Keratinocyte (primary cell): ENCODE results near the gene HEMK1. TPM values are rescaled to one million over a fixed set of nuclear protein-coding genes. Genes with fewer than 3 reads are reported as not detected.

Experiments used
- DNase-seq: peaks from one replicate; pipeline ENCODE4 v3.0.0-alpha.2; 2011; ENCODE audit warnings: low read depth, missing footprints, low spot score
- FAIRE-seq: peaks from 2 replicates; lab custom pipeline; 2011; peaks lifted over from hg19 to GRCh38; lab: Jason Lieb, UNC
- H2AFZ ChIP-seq: 2 replicates; pipeline ENCODE4 v1.6.0; 2012; ENCODE audit warnings: low read length, control low read depth, inconsistent platforms; ENCODE audit not compliant: control insufficient read depth
- H3K27ac ChIP-seq: 2 replicates; pipeline ENCODE4 v1.5.1; 2011; ENCODE audit warnings: low read length; ENCODE audit not compliant: control insufficient read depth, insufficient read depth
- H3K27me3 ChIP-seq: 3 replicates; pipeline ENCODE4 v1.6.0; 2011; ENCODE audit warnings: low read length; ENCODE audit not compliant: control insufficient read depth, insufficient read depth; ENCODE audit errors: extremely low read depth
- H3K36me3 ChIP-seq, 2 experiments: 2 replicates in 1 of 2; 3 replicates in 1 of 2; pipeline ENCODE4 v1.5.1; 2011; ENCODE audit warnings: low read length in 2 of 2, mild to moderate bottlenecking in 1 of 2; ENCODE audit not compliant: control insufficient read depth in 2 of 2, insufficient read depth in 2 of 2; ENCODE audit errors: extremely low read depth in 1 of 2
- H3K4me1 ChIP-seq: 3 replicates; pipeline ENCODE4 v1.5.1; 2011; ENCODE audit warnings: low read length; ENCODE audit not compliant: control insufficient read depth, insufficient read depth; ENCODE audit errors: extremely low read depth
- H3K4me2 ChIP-seq: 3 replicates; pipeline ENCODE4 v1.6.0; 2011; ENCODE audit warnings: low read depth, low read length; ENCODE audit not compliant: control insufficient read depth, insufficient read depth; ENCODE audit errors: extremely low read depth
- H3K4me3 ChIP-seq, 3 experiments: fragments of 200-600 bp in 1 of 3; sonication (generic) in 1 of 3; 2 replicates in 2 of 3; 3 replicates in 1 of 3; pipeline ENCODE4 v1.5.1; 2011 to 2016; ENCODE audit warnings: low read length in 3 of 3, mild to moderate bottlenecking in 3 of 3, control low read depth in 2 of 3, inconsistent platforms in 1 of 3, low read depth in 1 of 3, mixed read lengths in 1 of 3, mixed run types in 1 of 3, moderate library complexity in 1 of 3; ENCODE audit not compliant: control insufficient read depth in 2 of 3, insufficient read depth in 2 of 3; ENCODE audit errors: extremely low read depth in 1 of 3
- H3K79me2 ChIP-seq: 2 replicates; pipeline ENCODE4 v1.6.0; 2012; ENCODE audit warnings: low read length; ENCODE audit not compliant: control insufficient read depth, insufficient read depth
- H3K9ac ChIP-seq: 3 replicates; pipeline ENCODE4 v1.6.0; 2011; ENCODE audit warnings: low read length; ENCODE audit not compliant: control insufficient read depth, insufficient read depth; ENCODE audit errors: extremely low read depth
- H3K9me1 ChIP-seq: 3 replicates; pipeline ENCODE4 v1.6.0; 2011; ENCODE audit warnings: low read length; ENCODE audit not compliant: control insufficient read depth, insufficient read depth; ENCODE audit errors: extremely low read depth
- H3K9me3 ChIP-seq: 2 replicates; pipeline ENCODE4 v1.5.1; 2012; ENCODE audit warnings: low read depth, low read length; ENCODE audit not compliant: control insufficient read depth
- H4K20me1 ChIP-seq: 3 replicates; pipeline ENCODE4 v1.6.0; 2011; ENCODE audit warnings: low read length; ENCODE audit not compliant: control insufficient read depth, insufficient read depth; ENCODE audit errors: extremely low read depth
- EZH2 ChIP-seq: IDR thresholded peaks from one replicate; pipeline ENCODE4 v1.6.1; 2012; ENCODE audit warnings: inconsistent platforms, mild to moderate bottlenecking, low read length, moderate library complexity
- dilution Hi-C: fragments of 300-500 bp; cut with MboI; formaldehyde crosslinking; loops from one replicate; pipeline ENCODE4 v1.7.0; 2020; ENCODE audit warnings: low sequenced_read_pairs; ENCODE audit not compliant: extremely low pct_ligation_motif_present
- polyA plus RNA-seq, 5 experiments: library from polyadenylated mRNA; depleted of rRNA in 3 of 5; stranded (reverse) in 3 of 5; stranded (forward) in 1 of 5; unstranded in 1 of 5; fragments of >200 nt; gene quantifications; 1 replicate in 1 of 5; 2 replicates in 3 of 5; 3 replicates in 1 of 5; pipeline versions ENCODE4 v1.2.1 to v1.2.3, GENCODE V29; 2011 to 2012; ENCODE audit warnings: missing spikeins in 2 of 5, low read depth in 1 of 5, low replicate concordance in 1 of 5
- TF ChIP-seq, protein P1 (sequence below), 3 experiments: IDR thresholded peaks in 1 of 3; conservative IDR thresholded peaks in 1 of 3; optimal IDR thresholded peaks in 1 of 3; 2 replicates in 2 of 3; 3 replicates in 1 of 3; pipeline versions ENCODE3 to v1.5.1; 2011; ENCODE audit warnings: low read length in 3 of 3, mild to moderate bottlenecking in 3 of 3, moderate library complexity in 2 of 3, control low read depth in 1 of 3, inconsistent platforms in 1 of 3; ENCODE audit not compliant: insufficient read depth in 2 of 3; ENCODE audit errors: extremely low read depth in 1 of 3

The HEMK1 gene
- polyA plus RNA-seq, 1 donor (not counting 4 experiments of a cell fraction or from before 2014, with no cell fraction given): 13.0 TPM

DNA sequence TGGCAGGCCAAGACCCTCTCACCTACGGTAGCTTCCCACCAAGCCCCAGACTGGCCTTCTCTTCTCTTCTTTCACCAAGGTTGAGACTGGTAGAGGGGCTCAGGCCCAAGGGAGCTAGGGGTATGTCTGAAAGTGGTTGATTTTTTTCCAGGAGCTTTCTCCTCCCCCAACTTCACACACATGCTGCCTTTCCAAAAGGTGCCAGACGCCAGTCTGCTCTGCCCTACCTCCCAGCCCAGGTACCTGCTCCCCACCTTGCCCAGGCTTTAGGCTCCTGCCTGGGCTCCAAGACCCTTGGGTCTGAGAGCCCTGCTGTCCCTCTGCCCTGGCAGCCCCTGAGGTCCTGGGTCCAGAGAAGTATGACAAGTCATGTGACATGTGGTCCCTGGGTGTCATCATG lies 76.1 kb downstream of the HEMK1 start:
- Histone ChIP-seq H3K36me3 (peaks cover 49 to 57% of the 10 kb centered on the region in 2 experiments), H3K27ac (no peak overlapping the region), H3K9ac (no peak overlapping the region), H3K79me2 (peaks cover 4% of the 10 kb centered on the region), H3K4me1 (no peaks in the 10 kb centered on the region), H3K4me2 (no peak overlapping the region), H3K27me3 (no peaks in the 10 kb centered on the region), H2AFZ (no peak overlapping the region), H3K9me3 (no peaks in the 10 kb centered on the region), H3K9me1 (no peaks in the 10 kb centered on the region), H3K4me3 (no peak overlapping the region), H4K20me1 (no peaks in the 10 kb centered on the region)
- dilution Hi-C loops: no loop called here
- no peak for TF ChIP-seq EZH2
- TF ChIP-seq, protein P1, sequence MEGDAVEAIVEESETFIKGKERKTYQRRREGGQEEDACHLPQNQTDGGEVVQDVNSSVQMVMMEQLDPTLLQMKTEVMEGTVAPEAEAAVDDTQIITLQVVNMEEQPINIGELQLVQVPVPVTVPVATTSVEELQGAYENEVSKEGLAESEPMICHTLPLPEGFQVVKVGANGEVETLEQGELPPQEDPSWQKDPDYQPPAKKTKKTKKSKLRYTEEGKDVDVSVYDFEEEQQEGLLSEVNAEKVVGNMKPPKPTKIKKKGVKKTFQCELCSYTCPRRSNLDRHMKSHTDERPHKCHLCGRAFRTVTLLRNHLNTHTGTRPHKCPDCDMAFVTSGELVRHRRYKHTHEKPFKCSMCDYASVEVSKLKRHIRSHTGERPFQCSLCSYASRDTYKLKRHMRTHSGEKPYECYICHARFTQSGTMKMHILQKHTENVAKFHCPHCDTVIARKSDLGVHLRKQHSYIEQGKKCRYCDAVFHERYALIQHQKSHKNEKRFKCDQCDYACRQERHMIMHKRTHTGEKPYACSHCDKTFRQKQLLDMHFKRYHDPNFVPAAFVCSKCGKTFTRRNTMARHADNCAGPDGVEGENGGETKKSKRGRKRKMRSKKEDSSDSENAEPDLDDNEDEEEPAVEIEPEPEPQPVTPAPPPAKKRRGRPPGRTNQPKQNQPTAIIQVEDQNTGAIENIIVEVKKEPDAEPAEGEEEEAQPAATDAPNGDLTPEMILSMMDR (optimal IDR thresholded peaks at IDR 0.05 in 1 of 3, IDR thresholded peaks at IDR 0.05 in 1 of 3, conservative IDR thresholded peaks at IDR 0.05 in 1 of 3; ENCODE audit: extremely low read depth in 1 of 3, insufficient read depth in 2 of 3, low read length in 3 of 3): no peak
- DNase-seq (no peak), FAIRE-seq (no peak)

Other genes starting within 250 kb of the HEMK1 start
- gene HYAL2, start 246.8 kb upstream of the HEMK1 start, polyA plus RNA-seq: 42.8 to 71.8 TPM (median 44.8 TPM) in 3 replicates
- 28.0 to 47.8 TPM (median 30.5 TPM) in 3 replicates for gene TUSC2, start 241.3 kb upstream of the HEMK1 start, polyA plus RNA-seq
- gene RASSF1, start 228.7 kb upstream of the HEMK1 start, polyA plus RNA-seq: 28.5 to 42.5 TPM (median 30.7 TPM) in 3 replicates
- gene ZMYND10, start 223.8 kb upstream of the HEMK1 start, polyA plus RNA-seq: 0.10 to 0.21 TPM (median 0.15 TPM) in 3 replicates
- gene NPRL2, start 218.7 kb upstream of the HEMK1 start, polyA plus RNA-seq: 20.6 to 30.1 TPM (median 23.3 TPM) in 3 replicates
- gene CYB561D2, start 218.7 kb upstream of the HEMK1 start, polyA plus RNA-seq: 12.3 to 19.9 TPM (median 17.6 TPM) in 3 replicates
- gene TMEM115, start 210.0 kb upstream of the HEMK1 start, polyA plus RNA-seq: 22.4 to 43.8 TPM (median 31.6 TPM) in 3 replicates
- gene CACNA2D2, start 65.9 kb upstream of the HEMK1 start, polyA plus RNA-seq: 0.02 to 0.04 TPM (median 0.04 TPM) in 3 replicates
- 1.4 to 2.6 TPM (median 1.4 TPM) in 3 replicates for gene C3orf18, start 1.8 kb upstream of the HEMK1 start, polyA plus RNA-seq
- gene CISH, start 42.3 kb downstream of the HEMK1 start, polyA plus RNA-seq: 1.8 to 3.5 TPM (median 2.8 TPM) in 3 replicates
- gene MAPKAPK3, start 47.6 kb downstream of the HEMK1 start, polyA plus RNA-seq: 134 to 172 TPM (median 148 TPM) in 3 replicates
- 0.10 to 0.28 TPM (median 0.11 TPM) in 3 replicates for gene DOCK3, start 105.4 kb downstream of the HEMK1 start, polyA plus RNA-seq